DMS 273 (cell line): ENCODE data around the gene KRTAP8-1.

ENCODE experiments used
- DNase-seq: peaks from one replicate; lab custom pipeline; 2025; ENCODE audit not compliant: unreplicated experiment; lab: John Stamatoyannopoulos, UW

The KRTAP8-1 gene, protein sequence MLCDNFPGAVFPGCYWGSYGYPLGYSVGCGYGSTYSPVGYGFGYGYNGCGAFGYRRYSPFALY

DNA sequence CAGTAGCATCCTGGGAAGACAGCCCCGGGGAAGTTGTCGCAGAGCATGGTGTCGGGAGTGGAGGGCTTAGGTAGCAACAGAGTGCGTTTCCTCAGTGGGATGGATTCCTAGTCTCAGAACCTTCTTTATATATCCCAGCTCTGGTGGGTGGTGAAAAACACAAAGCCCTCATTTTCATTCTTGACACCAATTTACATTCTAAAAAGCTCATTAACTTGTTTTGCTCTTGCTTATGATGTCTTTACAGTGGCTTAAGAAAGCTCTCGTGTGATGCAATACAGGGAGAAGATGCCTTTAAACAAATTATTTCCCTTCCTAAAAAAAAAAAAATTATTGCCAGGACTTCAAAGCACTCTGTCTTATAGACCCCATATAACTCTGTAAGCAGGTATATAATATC lies at the start of gene KRTAP8-1:
Gene KRTAP8-1 (minus strand): TSS at position 101 of the 400 bp plus-strand sequence. CDS start 54 bp downstream, at position 47.
- DNase-seq = no peak

DNA sequence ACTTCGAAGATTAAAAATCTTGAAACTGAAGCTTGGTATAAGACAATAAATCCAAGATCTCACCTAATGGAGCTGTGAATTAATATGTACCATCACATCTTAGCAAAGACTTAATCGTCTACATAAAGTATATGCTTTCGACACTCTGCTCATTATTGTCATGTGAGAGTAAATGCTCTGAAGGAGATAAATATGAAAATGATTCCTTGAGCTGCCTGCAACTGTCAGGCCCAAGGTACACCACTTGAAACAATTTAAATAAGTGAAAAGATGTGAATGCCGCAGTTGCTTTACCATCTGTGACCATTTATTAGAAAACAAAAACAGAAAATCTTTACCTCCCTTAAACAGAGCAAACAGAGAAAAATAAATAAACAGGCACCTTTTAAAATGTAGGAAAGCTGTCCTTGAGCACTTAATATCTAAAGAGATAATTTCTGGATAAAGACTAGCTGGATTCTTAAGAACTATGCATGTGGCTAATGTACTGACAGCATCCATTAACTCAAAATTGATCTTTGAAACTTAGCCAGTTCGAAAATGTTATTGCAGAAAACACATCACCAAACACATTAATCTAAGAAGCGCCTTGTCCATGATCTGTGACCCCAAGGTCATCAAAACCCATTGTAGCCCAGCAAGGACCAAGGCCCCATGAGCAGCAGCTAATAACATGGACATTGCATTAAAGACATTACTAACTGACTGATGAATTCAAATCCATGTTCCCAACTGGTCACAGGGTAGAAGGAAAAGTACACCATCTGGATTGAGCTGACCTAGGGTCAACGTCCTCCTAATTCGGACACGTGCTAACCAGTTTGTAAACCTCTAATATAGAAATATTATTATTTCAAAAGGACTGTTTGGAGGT lies 34.8 kb upstream of the KRTAP8-1 start:
- no peak for DNase-seq

DNA sequence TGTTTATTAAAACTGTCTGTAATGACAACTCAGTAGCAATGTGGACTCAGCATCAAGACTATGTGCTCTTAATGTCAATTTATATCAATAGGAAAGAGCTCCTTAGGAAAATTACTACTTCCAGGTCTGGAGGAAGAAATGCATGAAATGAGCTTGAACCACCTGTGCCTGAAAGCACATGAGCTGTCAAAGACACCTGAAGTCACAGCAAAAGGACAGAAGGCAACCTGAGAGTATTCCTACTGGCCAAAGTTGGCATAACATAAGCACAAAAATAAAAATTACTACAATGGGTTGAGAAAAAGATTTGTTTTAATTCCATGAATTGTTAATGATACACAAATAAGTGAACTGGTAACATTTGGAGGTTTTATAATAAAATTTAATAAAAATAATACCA lies 29.9 kb upstream of the KRTAP8-1 start:
- DNase-seq = no peak

DNA sequence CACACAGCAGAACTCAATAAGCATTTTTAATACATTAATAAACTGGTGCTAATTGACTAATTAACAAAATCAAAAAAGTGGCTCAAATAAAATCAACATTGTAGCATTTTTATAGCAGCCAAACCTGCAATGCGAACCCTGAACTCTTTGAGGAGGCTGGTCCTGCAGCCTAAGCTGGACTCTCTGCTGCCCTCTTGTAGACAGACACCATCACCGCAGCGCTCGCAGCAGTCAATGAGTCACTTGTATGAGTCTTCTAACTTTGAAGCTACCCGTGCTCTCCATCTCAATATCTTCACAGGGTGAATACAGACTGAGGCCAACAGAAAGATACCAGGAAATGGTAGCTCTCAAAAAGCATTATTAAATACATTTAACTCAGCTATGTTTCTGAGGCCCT lies 26.2 kb upstream of the KRTAP8-1 start:
- peak; percentile 36 for DNase-seq

DNA sequence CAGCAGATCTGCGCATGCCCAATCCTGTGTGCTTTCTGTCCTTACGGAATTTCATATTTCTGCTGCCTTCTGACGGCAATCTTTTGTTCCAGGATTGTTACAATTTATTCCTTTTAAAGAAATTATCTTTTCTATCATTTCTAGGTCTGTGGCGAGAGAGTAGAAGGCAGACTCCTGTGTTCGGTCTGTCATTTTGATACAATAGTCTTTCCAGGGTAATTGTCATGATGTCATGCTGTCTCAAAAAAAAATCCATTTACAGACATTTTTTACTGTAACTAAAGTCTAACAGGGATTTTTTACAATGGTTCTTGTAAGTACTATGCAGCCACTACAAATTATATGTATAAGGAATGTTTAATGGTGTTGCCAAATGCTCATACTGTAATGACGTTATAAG lies 25.5 kb upstream of the KRTAP8-1 start:
- DNase-seq = no peak

DNA sequence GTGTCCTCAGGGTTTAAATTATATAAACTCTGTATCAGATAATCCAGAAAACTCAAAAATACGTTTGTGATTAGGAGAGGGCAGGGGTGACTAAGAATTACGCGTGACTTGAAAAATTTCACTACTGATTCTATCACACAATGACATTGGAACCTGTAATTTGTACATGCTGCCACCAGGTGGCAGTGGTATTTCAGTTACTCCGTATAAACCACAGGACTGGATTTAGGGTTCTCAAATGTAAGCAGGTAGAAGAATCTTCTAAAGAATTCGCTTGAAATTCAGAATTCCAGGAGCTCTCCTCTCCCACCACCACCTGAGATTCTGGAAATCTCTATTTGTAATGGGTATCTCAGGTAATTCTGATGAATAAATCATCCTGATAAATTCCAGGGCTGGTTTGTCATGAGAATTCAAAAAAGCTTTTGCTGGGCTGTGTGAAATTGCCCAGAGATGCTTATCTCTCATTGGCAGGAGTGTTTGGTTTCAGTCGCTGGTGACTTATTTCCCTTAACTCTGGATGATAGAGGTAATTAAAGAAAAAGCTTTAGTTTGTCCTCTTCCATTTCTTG lies 18.2 kb upstream of the KRTAP8-1 start:
- DNase-seq = peak; percentile 67

DNA sequence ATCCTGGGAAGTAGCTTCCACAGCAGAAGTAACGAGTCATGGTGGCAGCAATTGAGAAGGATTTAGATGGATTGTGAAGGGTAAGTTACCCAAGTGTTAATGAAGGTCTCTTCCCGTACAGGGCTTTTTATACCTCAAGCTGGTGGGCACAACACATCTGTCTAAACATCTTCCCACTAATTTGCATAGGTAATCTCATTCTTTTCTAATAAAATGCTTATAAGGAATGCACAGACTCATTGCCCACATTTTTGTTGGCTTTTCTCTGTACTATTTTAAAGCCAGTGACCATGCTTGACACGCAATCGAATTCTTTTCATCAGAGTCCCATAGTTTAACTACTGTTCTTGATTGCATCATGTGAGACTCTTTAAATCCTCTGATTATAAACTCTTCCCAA lies 16.6 kb upstream of the KRTAP8-1 start, which contains the start of gene KRTAP7-1:
Gene KRTAP7-1 (minus strand): TSS at position 101 of the 400 bp plus-strand sequence. CDS start 61 bp downstream, at position 40.
- no peak for DNase-seq

DNA sequence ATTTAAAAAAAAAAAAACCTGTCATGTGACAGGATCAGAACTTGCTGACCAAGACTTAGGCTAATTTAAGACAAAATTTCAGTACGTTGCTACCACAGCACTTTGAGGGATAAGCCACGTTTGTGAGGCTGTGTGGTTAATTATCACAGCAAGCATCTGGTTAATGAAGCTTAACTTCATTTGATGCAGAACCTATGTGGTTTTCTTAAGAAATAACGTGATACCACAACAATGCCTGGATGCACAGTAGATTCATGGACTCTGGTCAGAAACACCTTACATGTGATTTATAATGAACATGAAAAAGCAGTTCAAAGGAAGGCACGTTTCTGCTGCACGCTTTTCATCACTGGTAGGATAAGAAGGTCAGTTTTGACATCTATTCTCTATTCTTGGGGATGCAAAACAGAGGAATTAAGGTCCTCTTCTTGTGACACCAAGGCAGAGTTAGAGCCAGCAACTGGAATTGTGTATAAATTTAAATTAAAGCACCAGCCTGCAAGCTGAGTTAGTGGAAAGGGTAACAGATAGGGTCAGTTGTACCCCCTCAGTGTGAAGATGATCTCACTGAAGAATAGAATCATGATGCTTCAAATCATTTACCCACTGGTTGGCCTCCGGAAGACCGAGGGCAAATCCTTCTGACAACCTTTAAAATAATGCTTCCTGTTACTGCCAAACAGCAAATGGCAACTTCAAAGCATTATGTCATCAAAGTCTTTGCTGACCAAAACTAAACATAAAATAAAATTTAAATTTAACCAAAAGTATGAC lies 6.0 kb upstream of the KRTAP8-1 start:
- no peak for DNase-seq

DNA sequence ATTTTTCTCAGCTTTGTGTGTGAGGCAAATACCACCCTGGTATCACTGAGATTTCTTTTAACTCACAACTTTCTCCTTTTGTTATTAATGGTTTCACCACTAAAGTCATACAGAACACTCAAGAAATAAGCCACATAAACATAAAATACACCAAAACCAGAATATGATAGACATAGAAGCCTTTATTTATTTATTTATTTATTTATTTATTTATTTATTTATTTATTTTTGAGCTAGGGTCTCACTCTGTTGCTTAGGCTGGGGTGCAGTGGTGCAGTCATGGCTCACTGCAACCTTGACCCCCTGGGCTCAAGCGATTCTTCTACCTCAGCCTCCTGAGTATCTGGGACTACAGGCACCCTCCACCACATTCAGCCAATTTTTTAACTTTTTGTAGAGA lies 12.5 kb downstream of the KRTAP8-1 start:
- no peak for DNase-seq

DNA sequence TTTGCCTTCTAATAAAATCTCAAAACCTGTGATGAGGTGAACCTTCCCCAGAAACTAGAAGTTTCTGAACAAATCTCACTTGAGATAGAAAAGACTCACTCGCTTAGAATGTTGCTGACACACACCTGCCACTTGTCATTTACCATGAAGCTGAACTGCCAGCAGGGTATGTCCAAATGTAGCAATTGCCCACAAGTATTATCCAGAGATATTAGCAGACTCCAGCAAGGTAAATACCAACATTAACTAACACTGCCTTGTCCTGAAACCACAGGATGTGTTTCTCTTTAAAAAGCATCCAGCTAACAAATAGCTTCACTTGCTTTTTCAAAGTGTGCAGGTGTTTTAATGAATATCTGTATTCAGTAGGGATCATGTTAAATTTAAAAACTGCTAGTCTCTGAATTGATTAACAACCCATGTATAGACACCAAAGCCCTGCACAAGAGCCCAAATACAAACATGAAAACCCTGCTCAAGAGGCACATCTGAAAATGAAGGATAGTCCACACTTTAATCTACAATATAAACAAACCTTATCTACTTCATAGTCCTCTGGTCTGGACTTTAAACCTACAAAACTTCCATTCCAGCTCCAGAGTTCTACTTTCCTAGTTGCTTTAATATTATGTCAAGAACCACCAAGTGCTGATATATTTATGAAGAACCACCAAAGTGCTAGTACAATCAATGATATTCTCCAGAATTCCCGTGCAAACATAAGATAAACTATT lies 19.3 kb downstream of the KRTAP8-1 start:
- DNase-seq = no peak

DNA sequence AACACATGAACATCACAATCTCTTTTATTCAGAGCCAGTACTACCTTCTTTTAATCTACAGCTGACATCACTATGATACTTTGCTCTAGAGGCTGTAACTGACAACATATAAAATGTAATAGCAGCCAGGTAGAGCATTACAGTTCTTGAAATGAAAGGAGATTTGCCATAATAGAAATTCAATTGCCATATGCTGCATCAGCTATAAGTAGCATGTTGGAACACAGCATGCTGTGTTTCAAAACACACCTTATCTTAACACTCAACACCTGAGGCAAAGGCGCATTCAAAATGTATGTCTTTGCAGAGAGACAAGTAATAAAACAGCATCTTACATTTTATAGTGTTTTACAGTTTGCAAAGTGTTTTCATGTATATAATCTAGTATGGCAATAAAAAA lies 33.8 kb downstream of the KRTAP8-1 start:
- DNase-seq = no peak

DNA sequence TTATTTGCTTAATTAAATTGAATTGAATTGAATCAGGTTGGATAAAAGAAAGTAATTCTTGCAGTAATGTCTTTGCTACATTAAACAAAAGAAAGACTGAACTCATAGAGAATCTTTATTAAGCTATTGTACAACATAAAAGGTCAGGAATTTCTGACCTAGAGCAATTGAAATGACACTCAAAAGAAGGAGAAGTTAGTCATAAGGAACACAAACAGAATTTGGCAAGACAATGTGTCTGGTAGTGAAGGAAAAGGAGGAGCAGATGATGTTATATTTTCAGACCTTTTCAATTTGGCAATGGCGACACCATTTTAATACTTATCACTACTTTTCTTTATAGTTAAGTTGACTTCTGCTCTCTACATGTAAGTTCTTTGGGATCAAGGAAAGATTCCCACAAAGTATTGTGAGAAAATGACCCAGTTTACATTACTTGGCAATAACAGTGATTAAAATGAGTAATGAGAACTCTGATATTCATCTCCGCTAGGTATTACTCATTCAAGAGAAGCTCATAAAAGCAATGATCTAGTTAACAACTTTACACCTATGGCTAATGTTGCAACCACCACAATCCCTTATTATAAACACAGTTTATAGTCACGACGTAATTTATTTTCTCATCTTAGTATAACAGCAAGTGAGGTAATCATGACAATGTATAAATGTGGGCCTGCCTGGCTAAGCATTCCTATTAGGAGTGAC lies 43.2 kb downstream of the KRTAP8-1 start:
- no peak for DNase-seq
